Epithelial cell of proximal tubule (primary cell): ENCODE measurements around the gene OCA2. TPM values are rescaled to one million over a fixed set of nuclear protein-coding genes. Genes with fewer than 3 reads are reported as not detected.

Experiments
- DNase-seq: peaks from one replicate; pipeline ENCODE4 v3.0.0-alpha.2; 2011; ENCODE audit warnings: low read depth
- H3K4me3 ChIP-seq: 2 replicates; pipeline ENCODE4 v1.5.1; 2011; ENCODE audit warnings: low read depth, mild to moderate bottlenecking, low read length
- total RNA-seq: library from RNA; depleted of rRNA; stranded (reverse); fragments of >200 nt; gene quantifications from 2 replicates; pipeline ENCODE4 v1.2.3, GENCODE V29; 2015
- TF ChIP-seq, protein P1 (sequence below): conservative IDR thresholded peaks from 2 replicates; pipeline ENCODE4 v1.5.1; 2012; ENCODE audit warnings: low read depth, mild to moderate bottlenecking, low read length

The OCA2 gene
- total RNA-seq, 1 donor from 2014 or later: not detected

GRCh38 chr15:28018291-28019044 lies 80.6 kb downstream of the OCA2 start:
- no peak for DNase-seq
- TF ChIP-seq, protein P1, sequence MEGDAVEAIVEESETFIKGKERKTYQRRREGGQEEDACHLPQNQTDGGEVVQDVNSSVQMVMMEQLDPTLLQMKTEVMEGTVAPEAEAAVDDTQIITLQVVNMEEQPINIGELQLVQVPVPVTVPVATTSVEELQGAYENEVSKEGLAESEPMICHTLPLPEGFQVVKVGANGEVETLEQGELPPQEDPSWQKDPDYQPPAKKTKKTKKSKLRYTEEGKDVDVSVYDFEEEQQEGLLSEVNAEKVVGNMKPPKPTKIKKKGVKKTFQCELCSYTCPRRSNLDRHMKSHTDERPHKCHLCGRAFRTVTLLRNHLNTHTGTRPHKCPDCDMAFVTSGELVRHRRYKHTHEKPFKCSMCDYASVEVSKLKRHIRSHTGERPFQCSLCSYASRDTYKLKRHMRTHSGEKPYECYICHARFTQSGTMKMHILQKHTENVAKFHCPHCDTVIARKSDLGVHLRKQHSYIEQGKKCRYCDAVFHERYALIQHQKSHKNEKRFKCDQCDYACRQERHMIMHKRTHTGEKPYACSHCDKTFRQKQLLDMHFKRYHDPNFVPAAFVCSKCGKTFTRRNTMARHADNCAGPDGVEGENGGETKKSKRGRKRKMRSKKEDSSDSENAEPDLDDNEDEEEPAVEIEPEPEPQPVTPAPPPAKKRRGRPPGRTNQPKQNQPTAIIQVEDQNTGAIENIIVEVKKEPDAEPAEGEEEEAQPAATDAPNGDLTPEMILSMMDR: no peak
- no peak overlapping the region for H3K4me3 ChIP-seq

DNA sequence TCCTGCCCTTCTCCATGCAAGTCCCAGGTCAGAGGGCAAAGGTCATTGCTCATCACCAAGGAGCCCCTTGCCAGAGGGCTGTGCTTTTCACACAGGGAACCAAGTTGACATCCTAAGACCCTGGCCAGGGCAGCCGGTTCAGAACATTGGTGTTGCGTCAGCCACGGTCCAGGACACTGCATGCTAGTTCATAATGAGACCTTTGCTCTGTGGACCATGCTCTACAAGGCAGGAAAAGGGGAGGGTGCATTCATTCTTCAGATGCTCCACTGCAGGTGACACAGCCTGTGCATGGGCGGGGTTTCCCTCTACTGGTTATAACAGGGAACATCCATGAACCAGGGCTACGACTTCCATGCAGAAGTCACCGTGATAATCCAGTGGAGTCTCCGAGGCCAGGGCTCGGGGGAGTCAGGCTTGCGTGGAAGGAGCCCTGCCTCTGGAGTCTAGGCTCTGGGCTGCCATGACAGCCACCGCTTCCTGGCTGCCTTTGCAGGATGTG lies 81.6 kb downstream of the OCA2 start:
- DNase-seq: no peak
- H3K4me3 ChIP-seq: no peak overlapping the region
- TF ChIP-seq, protein P1: peak; percentile 39

DNA sequence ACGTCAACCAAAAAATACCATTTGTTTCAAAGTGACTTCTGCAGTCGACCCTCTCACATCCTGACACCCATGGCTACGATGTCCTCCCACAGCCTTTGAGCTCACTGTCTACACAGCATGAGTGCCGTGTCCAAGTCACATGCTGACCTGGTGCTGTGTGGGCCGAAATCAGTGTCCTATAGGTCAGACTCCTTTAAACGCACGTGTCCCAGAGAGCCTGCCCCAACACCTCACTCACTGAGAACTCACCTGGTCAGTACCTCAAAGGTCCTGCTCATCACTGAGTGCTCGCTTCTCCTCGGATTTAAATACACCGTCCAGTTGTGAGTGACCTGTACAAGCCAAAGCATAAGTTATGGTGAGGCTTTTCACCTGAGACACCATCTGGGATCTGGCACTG lies 83.3 kb downstream of the OCA2 start:
- TF ChIP-seq, protein P1: no peak
- H3K4me3 ChIP-seq: no peak overlapping the region
- no peak for DNase-seq

DNA sequence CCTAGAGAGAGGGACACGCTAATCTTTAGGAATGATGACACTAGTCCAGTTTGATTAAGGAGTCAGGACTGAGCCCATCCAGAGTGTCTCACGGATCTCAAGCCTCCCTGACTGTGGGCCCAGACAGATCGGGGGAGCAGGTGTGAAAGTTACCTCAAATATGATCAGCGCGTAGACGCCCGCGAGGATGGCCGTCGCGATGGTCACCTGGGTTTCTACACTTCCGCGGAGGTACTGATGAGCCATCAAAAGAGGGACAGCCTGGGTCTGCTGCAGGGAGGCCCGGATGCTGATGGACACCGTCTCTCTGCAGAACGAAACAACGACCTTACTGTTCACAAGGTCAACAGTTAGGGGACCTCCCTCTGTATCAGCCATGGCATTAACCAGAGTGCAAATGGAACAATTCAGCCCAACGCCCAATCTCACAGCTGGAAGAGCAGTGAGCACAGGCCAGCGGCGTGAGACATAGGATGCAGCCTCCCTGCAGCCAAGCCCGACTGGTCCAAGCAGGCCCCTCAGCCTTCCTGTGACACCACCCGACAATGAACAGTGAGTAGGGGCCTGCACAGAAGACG lies 84.4 kb downstream of the OCA2 start:
- no peak overlapping the region for H3K4me3 ChIP-seq
- no peak for DNase-seq
- TF ChIP-seq, protein P1: no peak

DNA sequence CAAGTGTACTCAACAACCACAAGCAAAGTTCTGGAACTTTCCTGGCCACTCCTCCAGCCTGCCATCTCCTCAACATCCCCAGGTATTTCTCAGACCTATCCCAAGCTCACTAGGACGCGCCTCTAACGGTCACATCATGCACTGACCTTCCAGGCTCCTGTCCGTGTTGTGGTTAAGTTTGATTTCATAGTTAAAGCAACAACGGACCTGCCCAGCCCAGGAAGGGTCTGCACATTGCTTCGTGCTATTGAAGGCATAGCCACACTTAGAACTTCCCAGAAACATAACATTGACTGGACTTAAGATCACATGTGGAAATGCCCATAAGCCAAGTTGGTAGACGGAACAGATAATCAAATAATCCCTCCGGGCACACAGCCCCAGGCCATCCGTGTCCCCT lies 85.1 kb downstream of the OCA2 start:
- TF ChIP-seq, protein P1: no peak
- no peak for DNase-seq
- H3K4me3 ChIP-seq: no peak overlapping the region

GRCh38 chr15:28013480-28013879 lies 85.6 kb downstream of the OCA2 start:
- TF ChIP-seq, protein P1: no peak

More at GRCh38 chr15:28013480-28013879, 85.6 kb downstream of the OCA2 start:
- H3K4me3 ChIP-seq: no peak overlapping the region
- DNase-seq: no peak
